Karpas-422 (cell line): ENCODE results near the gene XPNPEP2. TPM values are rescaled to one million over a fixed set of nuclear protein-coding genes. Genes with fewer than 3 reads are reported as not detected.

ENCODE experiments used
- DNase-seq: peaks from one replicate; pipeline ENCODE4 v3.0.0-alpha.2; 2015
- H2AFZ ChIP-seq: fragments of 200-600 bp; sonication (generic); 2 replicates; pipeline ENCODE4 v1.6.1; 2014; ENCODE audit warnings: antibody characterized with exemption, low read length, mixed read lengths
- H3K27ac ChIP-seq: fragments of 200-600 bp; sonication (generic); 2 replicates; pipeline ENCODE4 v1.5.1; 2014; ENCODE audit warnings: mild to moderate bottlenecking, low read length, moderate library complexity
- H3K27me3 ChIP-seq: fragments of 200-600 bp; sonication (generic); 2 replicates; pipeline ENCODE4 v1.6.1; 2014; ENCODE audit warnings: low read length, mixed read lengths
- H3K36me3 ChIP-seq: fragments of 200-600 bp; sonication (generic); 2 replicates; pipeline ENCODE4 v1.6.1; 2014; ENCODE audit warnings: low read length, mixed read lengths; ENCODE audit not compliant: insufficient read depth
- H3K4me1 ChIP-seq: fragments of 200-600 bp; sonication (generic); 2 replicates; pipeline ENCODE4 v1.6.1; 2014; ENCODE audit warnings: mild to moderate bottlenecking, low read length, mixed read lengths
- H3K4me2 ChIP-seq: fragments of 200-600 bp; sonication (generic); 2 replicates; pipeline ENCODE4 v1.6.1; 2014; ENCODE audit warnings: low read length, low read depth, mild to moderate bottlenecking; ENCODE audit not compliant: poor library complexity, severe bottlenecking
- H3K4me3 ChIP-seq: fragments of 200-600 bp; sonication (generic); 2 replicates; pipeline ENCODE4 v1.5.1; 2014; ENCODE audit warnings: mild to moderate bottlenecking, antibody characterized with exemption, low read length, mixed read lengths
- H3K79me2 ChIP-seq: fragments of 200-600 bp; sonication (generic); 2 replicates; pipeline ENCODE4 v1.6.1; 2014; ENCODE audit warnings: mild to moderate bottlenecking, low read length, mixed read lengths
- H3K9ac ChIP-seq: fragments of 200-600 bp; sonication (generic); 2 replicates; pipeline ENCODE4 v1.6.0; 2014; ENCODE audit warnings: low read length
- H3K9me2 ChIP-seq: fragments of 200-600 bp; sonication (generic), shearing (Covaris generic); replicated peaks from 2 replicates; pipeline ENCODE4 v1.6.0; 2014; ENCODE audit warnings: mild to moderate bottlenecking, low read length, moderate library complexity; ENCODE audit not compliant: insufficient read depth
- H3K9me3 ChIP-seq: fragments of 300-700, 200-600 bp; sonication (generic); 2 replicates; pipeline ENCODE4 v1.6.1; 2014; ENCODE audit warnings: low read length, mixed read lengths
- H4K20me1 ChIP-seq: fragments of 200-600 bp; sonication (generic); 2 replicates; pipeline ENCODE4 v1.6.1; 2014; ENCODE audit warnings: mild to moderate bottlenecking, antibody characterized with exemption, low read length, low read depth; ENCODE audit not compliant: insufficient read depth
- total RNA-seq: library from RNA; depleted of rRNA; stranded (reverse); fragments of >200 nt; shearing (Covaris generic); gene quantifications from 2 replicates; pipeline ENCODE4 v1.2.3, GENCODE V29; 2014; ENCODE audit warnings: low replicate concordance

Gene XPNPEP2
- total RNA-seq, 1 experiment from 2014 or later: not detected

DNA sequence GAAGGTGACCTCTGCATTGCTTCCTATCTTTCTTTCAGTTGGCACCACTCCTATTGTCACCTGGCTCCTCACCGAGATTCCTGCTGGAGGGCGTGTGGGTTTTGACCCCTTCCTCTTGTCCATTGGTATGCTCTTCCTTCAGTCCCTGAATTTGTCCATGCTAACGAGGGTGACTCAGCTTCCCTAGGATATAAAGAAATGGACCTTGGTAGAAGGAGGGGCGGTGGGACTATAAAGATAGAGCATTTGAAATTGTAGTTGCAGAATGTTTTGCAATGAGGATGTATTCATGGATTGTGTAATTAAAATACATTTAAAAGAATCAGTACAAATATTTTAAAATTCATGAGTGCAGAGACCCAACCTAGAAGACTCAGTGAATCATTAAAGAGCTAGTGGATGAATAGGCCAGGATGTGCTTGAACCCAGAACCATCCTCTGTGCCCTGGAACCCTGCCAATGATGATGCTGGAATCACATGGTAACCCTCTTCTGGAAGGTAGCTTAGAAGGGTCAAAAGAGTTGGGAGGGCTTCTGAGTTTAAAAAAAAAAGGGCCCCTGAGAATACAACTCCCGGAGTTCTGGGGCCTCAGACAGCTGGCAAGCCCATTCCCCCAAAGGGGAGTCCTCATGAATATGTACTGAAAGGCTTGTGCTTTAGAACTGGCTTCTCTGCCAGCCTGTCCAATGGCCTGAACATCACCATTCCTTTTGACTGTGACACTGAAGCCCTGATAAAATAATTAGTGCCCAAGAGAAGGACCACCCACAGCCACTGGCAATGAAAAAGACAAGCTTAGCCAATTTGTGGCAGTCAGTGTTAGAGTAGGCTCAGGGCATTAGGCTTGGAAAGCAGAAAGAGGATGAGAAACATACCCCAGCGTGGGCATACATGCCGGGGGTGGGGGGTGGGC lies 8.0 kb downstream of the XPNPEP2 start:
- no peaks in the 10 kb centered on the region for H3K79me2 ChIP-seq
- H4K20me1 ChIP-seq: no peaks in the 10 kb centered on the region
- no peak overlapping the region for H3K4me2 ChIP-seq
- H3K9me2 ChIP-seq: no peaks in the 10 kb centered on the region
- no peak overlapping the region for H3K4me3 ChIP-seq
- H3K9ac ChIP-seq: no peak overlapping the region
- H3K36me3 ChIP-seq: no peaks in the 10 kb centered on the region
- no peaks in the 10 kb centered on the region for H3K4me1 ChIP-seq
- no peak overlapping the region for H3K27ac ChIP-seq
- no peak overlapping the region for H2AFZ ChIP-seq
- H3K9me3 ChIP-seq: no peaks in the 10 kb centered on the region
- H3K27me3 ChIP-seq: no peaks in the 10 kb centered on the region
- DNase-seq: no peak

GRCh38 chrX:129747533-129747932 lies 8.8 kb downstream of the XPNPEP2 start:
- no peak overlapping the region for H2AFZ ChIP-seq
- no peak overlapping the region for H3K9ac ChIP-seq
- no peak for DNase-seq
- no peaks in the 10 kb centered on the region for H3K9me2 ChIP-seq
- H3K4me1 ChIP-seq: no peaks in the 10 kb centered on the region
- no peaks in the 10 kb centered on the region for H3K79me2 ChIP-seq
- H3K27ac ChIP-seq: no peak overlapping the region
- no peaks in the 10 kb centered on the region for H3K36me3 ChIP-seq
- no peaks in the 10 kb centered on the region for H4K20me1 ChIP-seq
- H3K4me3 ChIP-seq: no peak overlapping the region
- H3K9me3 ChIP-seq: no peaks in the 10 kb centered on the region
- no peak overlapping the region for H3K4me2 ChIP-seq
- no peaks in the 10 kb centered on the region; the same call in 1 of the 2 replicates for H3K27me3 ChIP-seq

DNA sequence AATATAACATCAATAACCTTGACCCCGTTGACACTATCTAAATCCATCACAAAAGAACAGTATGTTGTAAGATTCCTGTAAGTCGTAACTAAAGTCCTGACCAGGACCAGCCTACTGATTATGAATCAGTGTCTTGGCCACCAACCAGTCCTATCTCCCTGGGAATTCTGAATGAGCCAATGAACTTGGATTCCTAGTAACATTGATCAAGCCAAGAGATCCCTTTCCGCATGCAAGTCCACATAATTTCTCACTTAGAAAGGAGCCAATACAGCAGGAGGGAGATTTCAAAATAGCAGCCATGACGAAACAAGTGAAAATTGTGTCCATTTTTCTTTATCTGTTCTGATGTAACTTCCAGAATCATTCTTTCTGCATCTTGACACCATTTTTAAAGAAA lies 9.5 kb downstream of the XPNPEP2 start:
- H3K79me2 ChIP-seq: no peaks in the 10 kb centered on the region
- no peak overlapping the region for H3K4me3 ChIP-seq
- H3K27me3 ChIP-seq: no peaks in the 10 kb centered on the region; the same call in 1 of the 2 replicates
- no peaks in the 10 kb centered on the region for H4K20me1 ChIP-seq
- H3K9me3 ChIP-seq: no peaks in the 10 kb centered on the region
- no peaks in the 10 kb centered on the region for H3K36me3 ChIP-seq
- H3K4me2 ChIP-seq: no peak overlapping the region
- no peaks in the 10 kb centered on the region for H3K9me2 ChIP-seq
- no peak for DNase-seq
- H3K4me1 ChIP-seq: no peaks in the 10 kb centered on the region
- no peak overlapping the region for H3K27ac ChIP-seq
- H2AFZ ChIP-seq: no peak overlapping the region
- H3K9ac ChIP-seq: no peak overlapping the region

- Histone ChIP-seq H3K27me3 (no peaks in the 10 kb centered on the region; the same call in 1 of the 2 replicates), H3K9me3 (no peaks in the 10 kb centered on the region), H4K20me1 (no peaks in the 10 kb centered on the region), H2AFZ (no peak overlapping the region), H3K27ac (no peak overlapping the region), H3K36me3 (no peaks in the 10 kb centered on the region), H3K4me2 (no peak overlapping the region), H3K9me2 (no peaks in the 10 kb centered on the region), H3K79me2 (no peaks in the 10 kb centered on the region), H3K4me1 (no peaks in the 10 kb centered on the region), H3K4me3 (no peak overlapping the region), H3K9ac (no peak overlapping the region)
- no peak for DNase-seq
Observed at GRCh38 chrX:129749069-129749468, 10.3 kb downstream of the XPNPEP2 start.

- H3K9ac ChIP-seq: no peak overlapping the region
- H3K4me1 ChIP-seq: no peaks in the 10 kb centered on the region
- DNase-seq: no peak
- no peaks in the 10 kb centered on the region for H3K79me2 ChIP-seq
- no peaks in the 10 kb centered on the region for H3K9me3 ChIP-seq
- no peaks in the 10 kb centered on the region for H3K36me3 ChIP-seq
- H3K9me2 ChIP-seq: no peaks in the 10 kb centered on the region
- H3K4me2 ChIP-seq: no peak overlapping the region
- no peak overlapping the region for H2AFZ ChIP-seq
- no peak overlapping the region for H3K27ac ChIP-seq
- no peaks in the 10 kb centered on the region; the same call in 1 of the 2 replicates for H3K27me3 ChIP-seq
- H4K20me1 ChIP-seq: no peaks in the 10 kb centered on the region
- H3K4me3 ChIP-seq: no peak overlapping the region
Observed at GRCh38 chrX:129750971-129751370, 12.2 kb downstream of the XPNPEP2 start.

- no peaks in the 10 kb centered on the region for H4K20me1 ChIP-seq
- no peak overlapping the region for H3K9ac ChIP-seq
- H3K9me2 ChIP-seq: no peaks in the 10 kb centered on the region
- no peaks in the 10 kb centered on the region for H3K9me3 ChIP-seq
- H2AFZ ChIP-seq: no peak overlapping the region
- no peaks in the 10 kb centered on the region for H3K79me2 ChIP-seq
- H3K36me3 ChIP-seq: no peaks in the 10 kb centered on the region
- H3K4me2 ChIP-seq: no peak overlapping the region
- peak; percentile 68 for DNase-seq
- no peak overlapping the region for H3K4me3 ChIP-seq
- H3K27ac ChIP-seq: no peak overlapping the region
- no peaks in the 10 kb centered on the region; the same call in 1 of the 2 replicates for H3K27me3 ChIP-seq
- peaks cover 17% of the 10 kb centered on the region for H3K4me1 ChIP-seq
Observed at GRCh38 chrX:129754056-129755024, 15.6 kb downstream of the XPNPEP2 start.

DNA sequence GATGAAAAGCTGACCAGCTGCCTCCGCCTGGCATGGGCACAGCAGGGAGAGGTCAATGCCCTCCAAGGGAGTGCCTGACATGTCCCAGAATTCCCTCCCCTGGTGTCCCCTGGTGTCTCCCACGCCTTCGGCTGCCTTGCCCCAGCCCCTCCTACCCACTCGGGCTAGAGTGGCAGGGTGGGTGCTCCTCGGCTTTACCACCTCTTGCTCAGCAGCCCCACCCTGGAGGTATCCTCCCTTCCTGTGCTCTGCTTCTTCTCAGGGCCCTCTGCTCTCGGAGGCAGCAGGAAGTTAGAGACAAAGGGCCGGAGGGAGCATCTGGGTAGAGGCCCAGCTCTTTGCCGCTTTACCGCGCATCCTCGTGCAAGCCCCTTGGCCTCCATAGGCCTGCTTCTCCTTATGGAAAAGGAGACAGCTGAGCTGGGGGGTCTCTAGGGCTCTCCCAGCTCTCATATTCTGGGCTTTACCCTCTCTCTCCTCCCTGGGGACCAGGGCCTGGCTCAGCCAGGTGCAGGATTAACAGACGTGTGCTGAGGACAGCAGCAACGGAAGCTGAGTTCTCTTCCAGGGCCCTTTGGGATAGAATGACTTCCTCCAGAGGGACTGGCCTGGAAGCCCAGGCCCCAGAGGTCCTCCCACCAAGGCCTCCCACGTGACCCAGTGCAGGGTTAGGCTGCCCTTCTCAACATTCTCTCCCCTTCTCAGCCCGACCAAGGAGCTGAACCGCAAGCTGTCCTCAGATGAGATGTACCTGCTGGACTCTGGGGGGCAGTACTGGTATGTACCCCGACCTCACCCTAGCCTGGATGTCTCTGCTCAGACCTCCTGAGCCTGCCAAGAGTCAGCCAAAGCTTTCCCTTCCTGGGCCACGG lies 17.2 kb downstream of the XPNPEP2 start:
- Histone ChIP-seq H3K9me2 (no peaks in the 10 kb centered on the region), H3K79me2 (no peaks in the 10 kb centered on the region), H3K9ac (no peak overlapping the region), H3K4me3 (no peak overlapping the region), H3K27ac (no peak overlapping the region), H4K20me1 (no peaks in the 10 kb centered on the region), H3K9me3 (no peaks in the 10 kb centered on the region), H2AFZ (no peak overlapping the region; the same call in 1 of the 2 replicates), H3K27me3 (no peaks in the 10 kb centered on the region; the same call in 1 of the 2 replicates), H3K4me2 (no peak overlapping the region), H3K36me3 (no peaks in the 10 kb centered on the region), H3K4me1 (peaks cover 17% of the 10 kb centered on the region)
- DNase-seq: peak; percentile 74
